Tibial nerve (tissue), 4 donors: ENCODE measurements around the gene SCUBE2. TPM values are rescaled to one million over a fixed set of nuclear protein-coding genes. Genes with fewer than 3 reads are reported as not detected.

Experiments used
- DNase-seq, 2 donors: peaks; one replicate each; pipeline ENCODE4 v3.0.0-alpha.2; 2019; ENCODE audit warnings: low spot score in 2 of 2
- H3K27ac ChIP-seq, 4 donors: fragments of 200-600 bp; sonication (generic) in 3 of 4; one replicate each; pipeline ENCODE4 v1.5.1; 2017 to 2019; ENCODE audit warnings: mild to moderate bottlenecking in 1 of 4
- H3K27me3 ChIP-seq, 2 donors: fragments of 200-600 bp; sonication (generic) in 1 of 2; one replicate each; pipeline versions ENCODE4 v1.5.1 to v1.6.0; 2017 to 2019
- H3K36me3 ChIP-seq, 3 donors: fragments of 200-600 bp; sonication (generic); one replicate each; pipeline ENCODE4 v1.5.1; 2018 to 2019
- H3K4me1 ChIP-seq, 4 donors: fragments of 200-600 bp; sonication (generic) in 3 of 4; one replicate each; pipeline ENCODE4 v1.5.1; 2017 to 2019
- H3K4me3 ChIP-seq, 4 donors: fragments of 200-600 bp; sonication (generic) in 3 of 4; one replicate each; pipeline ENCODE4 v1.5.1; 2017 to 2019; ENCODE audit warnings: mild to moderate bottlenecking in 1 of 4, moderate library complexity in 1 of 4
- H3K9me3 ChIP-seq, 4 donors: fragments of 200-600 bp; sonication (generic) in 3 of 4; one replicate each; pipeline ENCODE4 v1.5.1; 2017 to 2019
- CTCF ChIP-seq, 5 experiments: fragments of 200-600 bp in 3 of 5; fragments of 450-650 bp in 2 of 5; sonication (generic) in 3 of 5; IDR thresholded peaks; one replicate each; pipeline ENCODE4 v1.5.1; 2016 to 2019; ENCODE audit warnings: antibody characterized with exemption in 5 of 5, mild to moderate bottlenecking in 3 of 5, moderate library complexity in 2 of 5
- EP300 ChIP-seq, 2 donors: sonication (generic); formaldehyde crosslinking; IDR thresholded peaks; one replicate each; pipeline ENCODE4 v1.6.1; 2017; ENCODE audit warnings: antibody characterized with exemption in 2 of 2, mild to moderate bottlenecking in 1 of 2
- POLR2A ChIP-seq, 2 donors: fragments of 450-650 bp; IDR thresholded peaks; one replicate each; pipeline ENCODE4 v1.6.1; 2017; ENCODE audit warnings: antibody characterized with exemption in 2 of 2, mild to moderate bottlenecking in 2 of 2, moderate library complexity in 2 of 2
- WGBS, 2 donors: methylation state at CpG; one replicate each; pipeline ENCODE4 v1.1.5; 2018; 5-methylcytosine and 5-hydroxymethylcytosine counted together
- small RNA-seq: library from RNA; depleted of rRNA; stranded (forward); fragments of <200 nt; gene quantifications from one replicate; pipeline ENCODE3, GENCODE V24; 2016
- total RNA-seq, 4 donors: library from RNA; depleted of rRNA; stranded (reverse); fragments of >200 nt; gene quantifications; one replicate each; pipeline ENCODE4 v1.1.0, GENCODE V29; 2016

SCUBE2 gene
- total RNA-seq, 4 donors from 2014 or later = 3.1 to 12.6 (median 4.7) TPM

GRCh38 chr11:8973121-8973520 lies 118.3 kb downstream of the SCUBE2 start:
- Histone ChIP-seq H3K9me3 (no peaks in the 10 kb centered on the region), H3K4me1 (no peaks in the 10 kb centered on the region), H3K27ac (no peak overlapping the region), H3K4me3 (no peak overlapping the region), H3K36me3 (peaks cover 0 to 2% (median 0%) of the 10 kb centered on the region in 3 donors), H3K27me3 (no peaks in the 10 kb centered on the region)
- 62 to 63% methylated on average over 3 of the region's 3 CpGs for WGBS, 2 donors
- DNase-seq = no peak
- TF ChIP-seq EP300 (IDR thresholded peaks at IDR 0.05) (no peak), POLR2A (IDR thresholded peaks at IDR 0.05) (no peak)

DNA sequence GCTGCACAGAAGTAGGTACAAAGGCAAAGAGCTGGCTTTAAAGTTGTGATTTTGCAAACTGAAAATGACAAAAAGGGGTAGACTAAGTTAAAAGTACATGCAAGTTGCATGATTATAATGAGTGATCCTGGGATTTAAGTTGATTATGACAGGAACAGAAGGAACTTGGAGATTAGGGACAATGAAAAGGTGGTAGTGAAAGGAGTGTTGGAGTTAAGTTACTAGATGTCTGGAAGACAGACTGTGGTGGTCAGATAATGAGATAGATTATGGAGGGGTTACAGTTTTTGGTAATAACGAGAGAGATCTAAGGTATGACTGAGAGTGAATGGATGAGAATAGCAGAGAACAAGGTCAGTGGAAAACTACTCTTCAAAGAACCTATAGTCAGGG lies 119.5 kb downstream of the SCUBE2 start:
- TF ChIP-seq EP300 (IDR thresholded peaks at IDR 0.05) (no peak), CTCF (IDR thresholded peaks at IDR 0.05) (no peak), POLR2A (IDR thresholded peaks at IDR 0.05) (no peak)
- WGBS, 2 donors = 70 to 81% methylated on average over 1 of the region's 1 CpG
- H3K27me3 ChIP-seq = no peaks in the 10 kb centered on the region
- H3K9me3 ChIP-seq = no peaks in the 10 kb centered on the region
- no peak overlapping the region for H3K27ac ChIP-seq
- DNase-seq = no peak
- peaks cover 0 to 5% (median 0%) of the 10 kb centered on the region in 3 donors for H3K36me3 ChIP-seq
- H3K4me3 ChIP-seq = no peak overlapping the region
- no peaks in the 10 kb centered on the region for H3K4me1 ChIP-seq

DNA sequence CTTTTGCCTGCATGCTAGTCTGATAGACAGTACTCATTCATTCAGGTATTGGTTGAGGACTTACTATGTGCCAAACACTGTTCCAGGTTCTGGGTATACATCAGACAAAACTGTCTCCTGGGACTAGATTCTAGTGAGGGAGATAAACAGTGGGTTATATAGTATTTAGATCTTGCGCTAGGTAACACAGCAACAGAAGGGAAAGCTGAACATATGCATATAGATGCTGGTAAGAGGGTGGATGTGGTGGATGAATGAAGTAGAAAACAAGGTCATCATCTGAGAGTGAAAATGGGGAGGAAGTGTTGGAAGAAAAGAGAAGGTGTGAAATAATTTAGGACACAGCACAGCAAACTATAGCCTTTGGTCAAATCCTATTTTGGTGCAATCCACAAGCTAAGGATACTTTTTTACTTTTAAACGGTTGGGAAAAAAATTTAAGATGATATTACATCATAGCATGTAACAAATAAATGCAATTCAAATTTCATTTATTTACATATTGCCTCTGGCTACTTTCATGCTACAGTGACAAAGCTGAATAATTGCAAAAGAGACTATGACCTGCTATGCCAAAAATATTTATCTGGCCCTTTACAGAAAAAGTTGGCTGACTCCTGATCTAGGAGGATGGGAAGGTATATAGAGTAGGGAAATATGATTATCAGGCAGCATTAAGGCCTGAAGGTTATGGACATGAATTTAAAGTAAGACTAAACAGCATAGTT lies 120.0 kb downstream of the SCUBE2 start:
- 82 to 90% methylated on average over 2 of the region's 2 CpGs for WGBS, 2 donors
- DNase-seq = no peak

More for the DNA sequence above, 120.0 kb downstream of the SCUBE2 start:
- TF ChIP-seq EP300 (IDR thresholded peaks at IDR 0.05) (no peak), POLR2A (IDR thresholded peaks at IDR 0.05) (no peak), CTCF (IDR thresholded peaks at IDR 0.05) (no peak)
- Histone ChIP-seq H3K27me3 (no peaks in the 10 kb centered on the region), H3K9me3 (no peaks in the 10 kb centered on the region), H3K27ac (no peak overlapping the region), H3K4me1 (no peaks in the 10 kb centered on the region), H3K36me3 (peaks cover 0 to 5% (median 0%) of the 10 kb centered on the region in 3 donors), H3K4me3 (no peak overlapping the region)

Small RNA genes lying within 50 kb of the gene (small RNA-seq; reads per million reads assigned to genes)
- not detected for gene MIR5691

Other genes starting within 250 kb of the SCUBE2 start
- 10 to 100 TPM; 17.7 to 31.4 (median 22.5) TPM for gene AKIP1, start 180.4 kb downstream of the SCUBE2 start, total RNA-seq
- gene C11orf16, start 158.7 kb downstream of the SCUBE2 start, total RNA-seq = not detected
- not detected for gene ASCL3, start 148.6 kb downstream of the SCUBE2 start, total RNA-seq
- 10 to 100 TPM; 48.0 to 57.0 (median 50.1) TPM for gene TMEM9B, start 127.2 kb downstream of the SCUBE2 start, total RNA-seq
- gene NRIP3, start 87.6 kb downstream of the SCUBE2 start, total RNA-seq = 1 to 10 TPM in 2 of 4 donors, under 1 TPM in 1, not detected in 1; 0.42 to 1.8 (median 1.3) TPM
- 100 to 1,000 TPM; 110 to 134 (median 118) TPM for gene DENND5A, start 173.8 kb upstream of the SCUBE2 start, total RNA-seq
- gene TMEM41B, start 223.0 kb upstream of the SCUBE2 start, total RNA-seq = 10 to 100 TPM; 26.0 to 31.2 (median 28.9) TPM